A549 (cell line): ENCODE measurements around the gene ABLIM1. TPM values are rescaled to one million over a fixed set of nuclear protein-coding genes. Genes with fewer than 3 reads are reported as not detected.

Source experiments
- ATAC-seq, 2 experiments: fragments of 200-7000 bp in 1 of 2; fragments of >200 bp in 1 of 2; cut with Nextera tagmentation in 1 of 2; cut with Tn5 transposase in 1 of 2; 3 replicates each; pipeline versions ENCODE4 v1.8.0 to v1.9.1; 2018 to 2020; ENCODE audit warnings: mild to moderate bottlenecking in 1 of 2, moderate library complexity in 1 of 2
- CTCF ChIA-PET: fragments of 300-600 bp; sonication (Branson Sonifier 250); formaldehyde crosslinking; extraction: SDS; loops from one replicate; lab custom pipeline; 2021; ENCODE audit warnings: antibody characterized with exemption, inconsistent platforms; lab: Yijun Ruan, JAX
- POLR2A ChIA-PET: fragments of 350-600 bp; formaldehyde crosslinking; extraction: SDS; loops from one replicate; lab custom pipeline; 2021; ENCODE audit warnings: antibody characterized with exemption, inconsistent platforms; lab: Yijun Ruan, JAX
- DNase-seq, 2 experiments: peaks; one replicate each; pipeline versions ENCODE4 v3.0.0 to v3.0.0-alpha.2; 2011 to 2016; ENCODE audit warnings: low read depth in 1 of 2, low spot score in 1 of 2
- FAIRE-seq: peaks from 2 replicates; lab custom pipeline; 2011; peaks lifted over from hg19 to GRCh38; lab: Jason Lieb, UNC
- H3K27ac ChIP-seq, 2 experiments: fragments of >200 bp; sonication (Bioruptor Twin); formaldehyde crosslinking; 3 replicates each; pipeline ENCODE4 v1.5.1; 2016 to 2017
- H3K4me1 ChIP-seq: fragments of >200 bp; sonication (Bioruptor Twin); formaldehyde crosslinking; 3 replicates; pipeline ENCODE4 v1.6.1; 2016
- H3K4me2 ChIP-seq: fragments of >200 bp; sonication (Bioruptor Twin); formaldehyde crosslinking; 3 replicates; pipeline ENCODE4 v1.6.1; 2016
- H3K4me3 ChIP-seq: fragments of >200 bp; sonication (Bioruptor Twin); formaldehyde crosslinking; 3 replicates; pipeline ENCODE4 v1.5.1; 2016
- H3K9me3 ChIP-seq: fragments of >200 bp; sonication (Bioruptor Twin); formaldehyde crosslinking; 3 replicates; pipeline ENCODE4 v1.6.1; 2016
- CBX2 ChIP-seq: fragments of 200-600 bp; sonication (generic); IDR thresholded peaks from 2 replicates; pipeline ENCODE4 v1.6.1; 2016; ENCODE audit warnings: low read depth, mild to moderate bottlenecking, borderline replicate concordance
- EHF ChIP-seq: fragments of 250-450 bp; sonication (Bioruptor Pico); IDR thresholded peaks from 2 replicates; pipeline ENCODE4 v1.5.0; 2020; ENCODE audit warnings: mild to moderate bottlenecking
- EP300 ChIP-seq, 2 experiments: fragments of >200 bp; sonication (Bioruptor Twin); formaldehyde crosslinking; IDR thresholded peaks; 2 replicates in 1 of 2; 3 replicates in 1 of 2; pipeline ENCODE4 v1.6.1; 2016 to 2017
- ESRRA ChIP-seq: fragments of 150-350 bp; IDR thresholded peaks from 2 replicates; pipeline ENCODE4 v1.6.1; 2014; ENCODE audit warnings: mild to moderate bottlenecking, low read length, borderline replicate concordance
- HDAC2 ChIP-seq: fragments of 200-600 bp; sonication (generic); IDR thresholded peaks from 2 replicates; pipeline ENCODE4 v1.6.1; 2016
- HES2 ChIP-seq: fragments of >200 bp; sonication (Bioruptor Twin); formaldehyde crosslinking; IDR thresholded peaks from 2 replicates; pipeline ENCODE4 v1.6.1; 2016
- HMGXB4 ChIP-seq: fragments of 250-450 bp; sonication (Bioruptor Pico); IDR thresholded peaks from 2 replicates; pipeline ENCODE4 v1.5.0; 2021; ENCODE audit warnings: mild to moderate bottlenecking, moderate library complexity, borderline replicate concordance
- HOXB13 ChIP-seq: fragments of 250-450 bp; sonication (Bioruptor Pico); IDR thresholded peaks from 2 replicates; pipeline ENCODE4 v1.5.0; 2020; ENCODE audit warnings: low read depth, mild to moderate bottlenecking, moderate library complexity
- HOXB5 ChIP-seq: fragments of 250-450 bp; sonication (Bioruptor Pico); IDR thresholded peaks from 2 replicates; pipeline ENCODE4 v1.5.0; 2020; ENCODE audit warnings: mild to moderate bottlenecking, moderate library complexity
- JUNB ChIP-seq: fragments of >200 bp; sonication (Bioruptor Twin); formaldehyde crosslinking; IDR thresholded peaks from 2 replicates; pipeline ENCODE4 v1.6.1; 2016
- RCOR1 ChIP-seq: fragments of 150-350 bp; IDR thresholded peaks from 2 replicates; pipeline ENCODE4 v1.6.1; 2014; ENCODE audit warnings: antibody characterized with exemption, low read length, low read depth
- SMC3 ChIP-seq: fragments of >200 bp; sonication (Bioruptor Twin); formaldehyde crosslinking; IDR thresholded peaks from 3 replicates; pipeline ENCODE4 v1.6.1; 2018; ENCODE audit warnings: inconsistent platforms
- TFCP2L1 ChIP-seq: fragments of 250-450 bp; sonication (Bioruptor Pico); IDR thresholded peaks from 2 replicates; pipeline ENCODE4 v1.5.0; 2021; ENCODE audit warnings: mild to moderate bottlenecking
- ZNF302 ChIP-seq: fragments of 250-450 bp; sonication (Bioruptor Pico); IDR thresholded peaks from 2 replicates; pipeline ENCODE4 v1.9.0; 2021; ENCODE audit warnings: inconsistent platforms, mild to moderate bottlenecking, moderate library complexity
- WGBS: methylation state at CpG from one replicate; pipeline ENCODE4 v1.1.6; 2017; ENCODE audit errors: missing lambda C conversion rate; 5-methylcytosine and 5-hydroxymethylcytosine counted together
- polyA plus RNA-seq, 4 experiments: library from polyadenylated mRNA; depleted of rRNA in 3 of 4; stranded (reverse); fragments of >200 nt; fragmentation: RNase III in 1 of 4; extraction: RNeasy Plus Mini Kit Qiagen cat#74134 plus additional on column Dnase treatment in 1 of 4; gene quantifications; 2 replicates in 3 of 4; 3 replicates in 1 of 4; pipeline ENCODE4 v1.2.3, GENCODE V29; 2011 to 2017
- TF ChIP-seq, protein P1 (sequence below): fragments of 150-350 bp; IDR thresholded peaks from 2 replicates; pipeline ENCODE4 v1.6.1; 2014; ENCODE audit warnings: low read depth, mild to moderate bottlenecking, low read length
- TF ChIP-seq, protein P2 (sequence below): fragments of >200 bp; sonication (Bioruptor Twin); formaldehyde crosslinking; IDR thresholded peaks from 3 replicates; pipeline ENCODE4 v1.5.1; 2016

ABLIM1 gene
- polyA plus RNA-seq, 2 of the 4 experiments (the other 2 are of a cell fraction): 21.4 to 70.2 TPM

- peak; percentile 78 for TF ChIP-seq JUNB
Measured at GRCh38 chr10:114518401-114519305, 139.4 kb downstream of the ABLIM1 start (continued).

DNA sequence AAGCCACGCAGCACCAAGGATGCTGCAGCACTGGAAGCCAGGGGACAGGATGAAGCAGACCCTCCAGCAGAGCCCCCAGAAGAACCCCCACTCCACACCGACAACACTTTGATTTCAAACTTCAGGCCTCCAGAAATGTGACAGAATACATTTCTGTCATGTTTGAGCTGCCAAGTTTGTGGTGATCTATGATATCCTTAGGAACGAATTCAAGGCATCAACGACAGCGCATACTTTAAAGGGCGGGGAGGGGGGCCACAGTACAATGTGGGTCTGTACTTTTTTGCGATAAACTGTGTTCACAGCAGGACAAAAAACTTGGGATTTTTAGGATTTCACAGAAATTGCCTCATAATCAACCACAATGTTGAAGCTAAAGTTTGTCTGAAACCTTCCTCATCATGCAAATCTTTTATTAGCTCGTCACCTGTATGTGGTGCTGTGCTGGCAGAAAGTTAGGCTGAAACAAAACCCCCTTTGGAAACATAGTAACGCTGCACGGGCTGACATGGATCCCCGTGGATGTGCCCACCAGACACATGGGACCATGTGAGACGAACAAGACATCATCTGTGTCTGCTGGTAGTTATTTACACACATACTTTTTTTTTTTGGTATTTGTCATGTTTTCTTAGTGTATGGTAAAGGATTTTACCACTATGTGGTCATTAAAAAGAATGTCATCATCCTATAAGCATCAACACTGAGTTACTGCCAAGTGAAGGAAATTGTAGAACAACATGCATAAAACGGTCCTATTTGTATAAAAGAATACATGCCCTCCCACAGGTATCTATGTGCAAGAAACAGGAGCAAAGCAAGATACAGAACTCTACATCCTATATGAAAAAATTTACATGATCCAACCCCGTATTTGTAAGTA lies 140.5 kb downstream of the ABLIM1 start:
- POLR2A ChIA-PET: interaction anchor here (1.5 kb wide), 1 partner anchor 9 kb away, joined by 6 read pairs; no protein-coding TSS in a partner anchor
- 93% methylated on average over 14 of the region's 14 CpGs for WGBS
- Histone ChIP-seq H3K4me2 (peak overlapping the region; percentile 63), H3K4me3 (no peak overlapping the region), H3K9me3 (no peaks in the 10 kb centered on the region)
- no peak for ATAC-seq
- no peak for TF ChIP-seq SMC3
- TF ChIP-seq ZNF302: no peak
- no peak for TF ChIP-seq EP300 (IDR thresholded peaks at IDR 0.05)
- TF ChIP-seq ESRRA: no peak
- TF ChIP-seq, protein P1, sequence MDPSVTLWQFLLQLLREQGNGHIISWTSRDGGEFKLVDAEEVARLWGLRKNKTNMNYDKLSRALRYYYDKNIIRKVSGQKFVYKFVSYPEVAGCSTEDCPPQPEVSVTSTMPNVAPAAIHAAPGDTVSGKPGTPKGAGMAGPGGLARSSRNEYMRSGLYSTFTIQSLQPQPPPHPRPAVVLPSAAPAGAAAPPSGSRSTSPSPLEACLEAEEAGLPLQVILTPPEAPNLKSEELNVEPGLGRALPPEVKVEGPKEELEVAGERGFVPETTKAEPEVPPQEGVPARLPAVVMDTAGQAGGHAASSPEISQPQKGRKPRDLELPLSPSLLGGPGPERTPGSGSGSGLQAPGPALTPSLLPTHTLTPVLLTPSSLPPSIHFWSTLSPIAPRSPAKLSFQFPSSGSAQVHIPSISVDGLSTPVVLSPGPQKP: no peak
- TF ChIP-seq HMGXB4 (CRISPR knock-in tag): no peak
- TF ChIP-seq EHF: no peak
- no peak for TF ChIP-seq HOXB13 (CRISPR knock-in tag)
- no peak for TF ChIP-seq TFCP2L1 (CRISPR knock-in tag)
- no peak for TF ChIP-seq HOXB5 (CRISPR knock-in tag)
- TF ChIP-seq, protein P2, sequence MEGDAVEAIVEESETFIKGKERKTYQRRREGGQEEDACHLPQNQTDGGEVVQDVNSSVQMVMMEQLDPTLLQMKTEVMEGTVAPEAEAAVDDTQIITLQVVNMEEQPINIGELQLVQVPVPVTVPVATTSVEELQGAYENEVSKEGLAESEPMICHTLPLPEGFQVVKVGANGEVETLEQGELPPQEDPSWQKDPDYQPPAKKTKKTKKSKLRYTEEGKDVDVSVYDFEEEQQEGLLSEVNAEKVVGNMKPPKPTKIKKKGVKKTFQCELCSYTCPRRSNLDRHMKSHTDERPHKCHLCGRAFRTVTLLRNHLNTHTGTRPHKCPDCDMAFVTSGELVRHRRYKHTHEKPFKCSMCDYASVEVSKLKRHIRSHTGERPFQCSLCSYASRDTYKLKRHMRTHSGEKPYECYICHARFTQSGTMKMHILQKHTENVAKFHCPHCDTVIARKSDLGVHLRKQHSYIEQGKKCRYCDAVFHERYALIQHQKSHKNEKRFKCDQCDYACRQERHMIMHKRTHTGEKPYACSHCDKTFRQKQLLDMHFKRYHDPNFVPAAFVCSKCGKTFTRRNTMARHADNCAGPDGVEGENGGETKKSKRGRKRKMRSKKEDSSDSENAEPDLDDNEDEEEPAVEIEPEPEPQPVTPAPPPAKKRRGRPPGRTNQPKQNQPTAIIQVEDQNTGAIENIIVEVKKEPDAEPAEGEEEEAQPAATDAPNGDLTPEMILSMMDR: no peak
- TF ChIP-seq RCOR1: no peak
- no peak for TF ChIP-seq HES2
- TF ChIP-seq, all 56 proteins: peak for 0
- CTCF ChIA-PET: interaction anchor here (0.6 to 2.6 kb wide), 12 partner anchors 9 to 696 kb away, joined by 3 to 10 read pairs (median 4); no protein-coding TSS in a partner anchor
- H3K4me1 ChIP-seq: peaks cover 50% of the 10 kb centered on the region
- H3K27ac ChIP-seq: peak overlapping the region; percentile 48 to 83; a peak in 5 of 6 replicates
- DNase-seq (no peak), FAIRE-seq (no peak)

DNA sequence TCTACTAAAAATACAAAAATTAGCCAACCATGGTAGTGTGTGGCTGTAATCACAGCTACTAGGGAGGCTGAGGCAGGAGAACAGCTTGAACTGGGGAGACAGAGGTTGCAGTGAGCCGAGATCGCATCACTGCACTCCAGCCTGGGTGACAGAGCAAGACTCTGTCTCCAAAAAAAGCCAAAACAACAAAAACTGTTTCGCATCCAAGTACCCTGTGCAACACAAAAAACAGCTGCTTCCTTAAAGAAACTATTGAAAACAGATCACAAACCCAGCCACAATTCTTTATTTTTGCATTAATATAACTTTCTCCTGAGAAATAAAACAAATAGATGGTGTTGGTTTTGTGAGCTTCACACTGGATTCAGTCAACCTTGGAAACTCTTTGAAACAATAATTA lies 141.7 kb downstream of the ABLIM1 start:
- Histone ChIP-seq H3K27ac (no peak overlapping the region), H3K9me3 (no peaks in the 10 kb centered on the region), H3K4me2 (no peak overlapping the region)
- POLR2A ChIA-PET: no interaction called here
- no peak for FAIRE-seq
- CTCF ChIA-PET: interaction anchor here (0.8 to 2.6 kb wide), 5 partner anchors 9 to 305 kb away, joined by 3 to 7 read pairs (median 3); partner anchors contain the start of gene FHIP2A
- ATAC-seq: no peak
- TF ChIP-seq CBX2 (no peak), HDAC2 (no peak)
- TF ChIP-seq, all 56 proteins: peak for 0
- DNase-seq: no peak
- 96% methylated on average over 3 of the region's 3 CpGs for WGBS
- Histone ChIP-seq H3K4me3 (no peak overlapping the region), H3K4me1 (peaks cover 39% of the 10 kb centered on the region)
